H1 (cell line): ENCODE data around the gene TINAGL1.

Source experiments
- CEBPB ChIP-seq: IDR thresholded peaks from 2 replicates; pipeline ENCODE4 v1.6.1; 2012; ENCODE audit warnings: low read depth, low read length
- EP300 ChIP-seq, 2 experiments: IDR thresholded peaks; 1 replicate in 1 of 2; 2 replicates in 1 of 2; pipeline ENCODE4 v1.6.1; 2011 to 2012; ENCODE audit warnings: low read depth in 2 of 2, low read length in 2 of 2, mild to moderate bottlenecking in 2 of 2, borderline replicate concordance in 1 of 2, inconsistent platforms in 1 of 2, moderate library complexity in 1 of 2
- EZH2 ChIP-seq: fragments of 200-600 bp; sonication (generic); IDR thresholded peaks from 2 replicates; pipeline ENCODE4 v1.7.1; 2012; ENCODE audit warnings: low read depth, mild to moderate bottlenecking, moderate library complexity, low read length, inconsistent platforms; ENCODE audit not compliant: severe bottlenecking
- POLR2AphosphoS5 ChIP-seq: IDR thresholded peaks from 2 replicates; pipeline ENCODE4 v1.6.1; 2011; ENCODE audit warnings: low read depth, low read length
- TF ChIP-seq, protein P1 (sequence below), 3 experiments: IDR thresholded peaks; 1 replicate in 2 of 3; 2 replicates in 1 of 3; pipeline versions ENCODE4 v1.5.1 to v1.6.1; 2011; ENCODE audit warnings: low read length in 3 of 3, mild to moderate bottlenecking in 3 of 3, inconsistent platforms in 2 of 3, low read depth in 1 of 3, moderate library complexity in 1 of 3; ENCODE audit not compliant: insufficient read depth in 1 of 3; ENCODE audit errors: control extremely low read depth in 1 of 3

DNA sequence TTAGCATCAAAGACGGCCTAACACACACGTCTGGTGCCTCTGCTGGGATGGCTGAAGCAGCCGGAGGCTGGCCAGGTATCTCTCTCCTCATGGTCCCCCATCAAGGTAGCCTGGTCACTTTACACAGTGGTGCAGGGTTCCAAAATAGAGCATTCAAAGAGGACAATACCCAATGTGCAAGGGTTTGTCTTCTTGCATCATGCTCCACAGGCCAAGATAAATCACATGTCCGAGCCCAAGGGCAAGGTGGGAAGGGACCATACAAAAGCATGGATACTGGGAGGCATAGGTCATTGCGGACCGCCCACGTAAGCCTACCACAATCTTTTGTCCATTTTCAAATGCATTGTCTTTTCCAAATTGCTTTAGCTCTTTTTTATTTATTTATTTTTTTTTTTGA lies 23.8 kb upstream of the TINAGL1 start:
- TF ChIP-seq POLR2AphosphoS5 (no peak), EZH2 (no peak), CEBPB (no peak), EP300 (IDR thresholded peaks at IDR 0.05; ENCODE audit: borderline replicate concordance in 1 of 2, low read depth in 2 of 2, low read length in 2 of 2) (no peak)
- TF ChIP-seq, protein P1, sequence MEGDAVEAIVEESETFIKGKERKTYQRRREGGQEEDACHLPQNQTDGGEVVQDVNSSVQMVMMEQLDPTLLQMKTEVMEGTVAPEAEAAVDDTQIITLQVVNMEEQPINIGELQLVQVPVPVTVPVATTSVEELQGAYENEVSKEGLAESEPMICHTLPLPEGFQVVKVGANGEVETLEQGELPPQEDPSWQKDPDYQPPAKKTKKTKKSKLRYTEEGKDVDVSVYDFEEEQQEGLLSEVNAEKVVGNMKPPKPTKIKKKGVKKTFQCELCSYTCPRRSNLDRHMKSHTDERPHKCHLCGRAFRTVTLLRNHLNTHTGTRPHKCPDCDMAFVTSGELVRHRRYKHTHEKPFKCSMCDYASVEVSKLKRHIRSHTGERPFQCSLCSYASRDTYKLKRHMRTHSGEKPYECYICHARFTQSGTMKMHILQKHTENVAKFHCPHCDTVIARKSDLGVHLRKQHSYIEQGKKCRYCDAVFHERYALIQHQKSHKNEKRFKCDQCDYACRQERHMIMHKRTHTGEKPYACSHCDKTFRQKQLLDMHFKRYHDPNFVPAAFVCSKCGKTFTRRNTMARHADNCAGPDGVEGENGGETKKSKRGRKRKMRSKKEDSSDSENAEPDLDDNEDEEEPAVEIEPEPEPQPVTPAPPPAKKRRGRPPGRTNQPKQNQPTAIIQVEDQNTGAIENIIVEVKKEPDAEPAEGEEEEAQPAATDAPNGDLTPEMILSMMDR (IDR thresholded peaks at IDR 0.05; ENCODE audit: control extremely low read depth in 1 of 3, insufficient read depth in 1 of 3, low read depth in 1 of 3, low read length in 3 of 3): no peak
